Measurements from ENCODE around the gene MAN1C1.
"Not testable (repeated sequence)": the region's sequence is repeated elsewhere in the genome, so short reads cannot be mapped to it uniquely, and the experiment has no call there.

The MAN1C1 gene

DNA sequence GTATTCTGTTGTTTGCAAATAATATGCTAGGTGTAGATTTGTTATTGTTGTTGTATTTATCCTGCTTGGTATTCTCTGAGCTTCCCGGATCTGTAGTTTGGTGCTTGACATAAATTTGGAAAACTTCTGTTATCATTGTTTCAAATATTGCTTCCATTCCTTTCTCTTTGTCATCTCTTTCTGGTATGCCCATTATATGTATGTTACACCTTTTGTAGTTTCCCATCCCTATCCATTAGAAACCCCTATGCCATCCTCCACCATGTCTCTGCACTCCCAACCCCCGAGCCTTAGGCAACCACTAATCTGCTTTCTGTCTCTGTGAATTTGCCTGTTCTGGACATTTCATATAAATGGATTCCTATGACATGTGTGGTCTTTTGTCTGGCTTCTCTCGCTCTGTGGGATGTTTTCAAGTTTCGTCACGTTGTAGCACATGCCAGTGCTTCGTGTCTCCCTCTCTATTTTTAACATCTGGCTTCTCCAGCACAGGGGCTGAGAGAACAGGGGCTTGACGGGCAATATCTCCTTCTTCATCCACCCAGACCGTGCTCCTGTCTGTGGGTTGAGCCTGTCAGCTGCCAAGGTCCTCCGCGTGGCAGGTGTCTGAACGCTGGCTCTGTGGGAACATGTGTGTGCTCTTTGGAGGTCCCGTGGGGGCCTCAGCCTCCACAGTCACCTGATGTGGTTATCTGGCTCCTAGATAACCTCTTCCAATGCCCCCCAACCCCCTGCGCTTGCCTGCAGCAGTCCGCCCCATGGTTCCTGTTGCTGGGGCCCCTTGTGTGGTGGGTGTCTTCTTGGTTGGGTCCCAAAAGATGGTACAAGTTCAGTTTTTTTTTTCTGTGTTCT is 32.8 kb upstream of the MAN1C1 start:
- DNase-seq (ENCODE audit: low spot score), result no peak

GRCh38 chr1:25586181-25586588 is 30.4 kb upstream of the MAN1C1 start:
- DNase-seq (ENCODE audit: low spot score), result no peak

DNA sequence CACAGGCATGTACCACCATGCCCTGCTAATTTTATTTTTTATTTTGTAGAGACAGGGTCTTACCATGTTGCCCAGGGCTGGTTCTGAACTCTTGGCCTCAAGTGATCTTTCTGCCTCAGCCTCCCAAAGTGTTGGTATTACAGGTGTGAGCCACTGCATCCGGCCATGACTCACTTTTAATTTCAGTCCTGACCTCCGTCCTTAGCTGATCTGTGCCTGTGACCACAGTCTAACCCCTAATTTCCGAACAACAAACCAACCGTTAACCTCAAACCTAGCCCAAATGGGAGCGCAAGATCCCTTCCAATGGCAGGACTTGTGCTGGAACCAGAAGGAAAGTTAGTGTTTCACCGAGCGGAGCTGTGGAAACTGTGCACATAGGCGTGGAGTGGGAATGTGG is 29.3 kb upstream of the MAN1C1 start:
- no peak for DNase-seq (ENCODE audit: low spot score)

- not testable (repeated sequence) for DNase-seq (ENCODE audit: low spot score)
Observed at GRCh38 chr1:25588224-25588623, 28.4 kb upstream of the MAN1C1 start.

GRCh38 chr1:25588786-25589185 is 27.8 kb upstream of the MAN1C1 start:
- DNase-seq (ENCODE audit: low spot score), result not testable (repeated sequence)

DNA sequence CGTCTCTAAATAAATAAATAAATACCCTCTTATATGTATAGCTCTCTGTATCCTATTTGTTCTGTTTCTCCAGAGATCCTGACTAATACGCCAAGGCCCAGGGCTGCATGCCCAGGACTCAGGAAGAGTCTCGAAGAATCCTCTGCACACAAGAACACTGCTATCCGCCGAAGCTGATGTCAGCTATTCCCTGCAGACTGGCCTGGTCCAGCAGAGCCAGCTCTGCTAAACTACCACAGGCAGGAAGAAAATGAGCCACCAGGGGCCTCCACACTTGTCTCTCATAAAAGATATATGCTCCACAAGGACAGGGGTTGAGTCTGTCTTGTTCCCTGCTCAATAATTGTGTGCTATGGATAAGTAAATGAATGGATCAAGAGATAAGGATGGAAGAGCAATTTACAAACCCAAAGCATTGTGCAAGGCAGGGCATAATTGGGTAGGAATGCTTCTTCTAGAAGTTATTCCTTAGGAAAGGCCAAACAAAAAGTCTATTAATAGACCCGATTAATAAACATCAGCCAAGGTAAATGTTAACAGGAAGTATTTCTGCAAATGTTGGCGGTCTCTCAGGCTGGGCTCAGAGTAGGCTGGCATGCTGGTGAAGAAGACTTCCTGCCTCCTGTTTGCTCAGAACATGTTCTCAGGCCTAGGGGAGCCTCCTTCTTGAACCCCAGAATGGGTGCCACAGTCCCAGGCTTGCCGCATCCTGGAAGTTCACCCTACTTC is 26.3 kb upstream of the MAN1C1 start:
- no peak for DNase-seq (ENCODE audit: low spot score)

GRCh38 chr1:25593861-25594260 is 22.7 kb upstream of the MAN1C1 start:
- DNase-seq (ENCODE audit: low spot score), result no peak

GRCh38 chr1:25594971-25595370 is 21.6 kb upstream of the MAN1C1 start:
- DNase-seq (ENCODE audit: low spot score), result no peak

DNA sequence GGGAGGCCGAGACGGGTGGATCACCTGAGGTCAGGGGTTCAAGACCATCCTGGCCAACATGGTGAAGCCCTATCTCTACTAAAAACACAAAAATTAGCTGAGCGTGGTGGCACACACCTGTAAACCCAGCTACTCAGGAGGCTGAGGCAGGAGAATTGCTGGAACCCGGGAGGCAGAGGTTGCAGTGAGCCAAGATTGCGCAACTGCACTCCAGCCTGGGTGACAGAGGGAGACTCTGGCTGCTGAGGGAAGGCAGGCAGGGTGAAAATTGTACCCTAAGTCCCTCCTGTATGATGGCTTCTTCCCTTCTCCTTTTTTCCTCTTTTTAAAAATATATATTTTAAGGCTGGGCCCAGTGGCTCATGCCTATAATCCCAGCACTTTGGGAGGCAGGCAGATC is 19.9 kb upstream of the MAN1C1 start:
- not testable (repeated sequence) for DNase-seq (ENCODE audit: low spot score)

DNA sequence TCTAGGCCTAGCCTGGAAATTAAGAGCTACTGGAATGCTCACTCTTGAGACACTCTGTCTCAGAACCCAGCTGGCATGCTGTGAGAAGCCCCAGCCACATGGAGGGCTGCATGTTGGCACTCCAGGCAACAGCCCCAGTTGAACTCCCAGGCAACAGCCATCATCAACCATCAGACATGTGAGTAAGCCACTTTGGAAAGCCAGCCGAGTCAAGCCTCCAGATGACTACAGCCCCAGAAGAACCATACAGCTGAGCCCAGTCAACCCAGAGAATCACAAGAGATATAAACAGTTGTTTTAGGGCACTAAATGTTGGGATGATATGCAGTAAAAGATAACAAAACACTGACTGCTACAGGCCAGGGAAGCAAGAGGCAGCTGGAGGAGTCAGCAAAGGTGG is 17.7 kb upstream of the MAN1C1 start:
- no peak for DNase-seq (ENCODE audit: low spot score)

DNA sequence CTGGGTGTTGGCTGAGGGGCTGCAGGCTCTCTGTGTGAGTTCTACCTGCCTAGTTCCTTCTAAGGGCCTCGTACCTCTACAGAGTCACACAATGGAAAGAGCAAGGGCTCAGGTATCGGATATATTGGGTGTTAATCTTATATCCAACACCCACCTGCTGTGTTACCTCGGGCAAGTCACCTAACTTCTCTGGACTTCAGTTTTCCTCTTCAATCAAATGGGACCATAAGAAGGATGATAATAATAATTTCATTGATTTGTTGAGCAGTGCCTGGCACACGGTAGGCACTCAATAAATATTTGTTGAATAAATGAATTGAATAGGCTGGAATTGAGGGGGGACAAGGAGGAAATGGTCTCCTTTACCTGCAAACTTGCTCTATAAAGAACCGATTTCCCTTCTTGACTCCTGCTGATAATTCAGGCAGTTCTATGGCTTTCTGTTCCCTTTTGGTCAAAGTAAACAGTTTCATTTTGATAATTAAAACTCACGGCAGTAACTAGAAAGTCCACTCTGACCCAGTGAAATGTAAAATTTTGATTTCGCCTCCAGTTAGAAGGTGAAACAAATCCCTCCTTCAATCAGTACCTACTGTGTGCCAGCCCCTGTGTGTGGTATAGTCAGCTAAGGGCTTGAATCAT is 16.5 kb upstream of the MAN1C1 start:
- no peak for DNase-seq (ENCODE audit: low spot score)

DNA sequence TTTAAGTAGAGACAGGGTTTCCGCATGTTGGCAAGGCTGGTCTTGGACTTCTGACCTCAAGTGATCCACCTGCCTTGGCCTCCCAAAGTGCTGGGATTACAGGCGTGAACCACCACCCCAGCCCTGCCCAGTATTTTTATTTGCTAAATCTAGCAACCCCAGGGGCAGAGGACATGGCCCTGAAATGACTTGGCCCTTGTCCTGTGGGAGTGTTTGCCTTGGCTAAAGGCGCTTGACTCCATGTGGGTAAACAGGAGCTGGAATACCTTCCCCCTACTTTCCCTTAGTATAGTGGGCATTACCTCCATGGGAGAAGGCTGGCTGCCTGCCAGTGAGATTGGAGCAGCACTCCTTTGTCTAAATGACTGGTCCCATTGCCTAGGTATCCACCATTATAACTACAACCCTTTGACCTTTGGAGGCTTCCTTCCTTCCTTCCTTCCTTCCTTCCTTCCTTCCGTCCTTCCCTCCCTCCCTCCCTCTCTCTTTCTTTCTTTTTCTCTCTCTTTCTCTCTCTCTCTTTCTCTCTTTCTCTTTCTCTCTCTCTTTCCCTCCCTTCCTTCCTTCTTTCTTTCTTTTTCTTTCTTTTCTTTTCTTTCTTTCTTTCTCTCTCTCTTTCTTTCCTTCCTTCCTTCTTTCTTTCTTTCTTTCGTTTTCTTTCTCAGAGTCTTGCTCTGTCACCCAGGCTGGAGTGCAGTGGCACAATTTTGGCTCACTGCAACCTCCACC is 15.5 kb upstream of the MAN1C1 start:
- not testable (repeated sequence) for DNase-seq (ENCODE audit: low spot score)

GRCh38 chr1:25603779-25604538 is 12.6 kb upstream of the MAN1C1 start:
- DNase-seq (ENCODE audit: low spot score), result not testable (repeated sequence)

GRCh38 chr1:25607123-25607522 is 9.5 kb upstream of the MAN1C1 start:
- no peak for DNase-seq (ENCODE audit: low spot score)

DNA sequence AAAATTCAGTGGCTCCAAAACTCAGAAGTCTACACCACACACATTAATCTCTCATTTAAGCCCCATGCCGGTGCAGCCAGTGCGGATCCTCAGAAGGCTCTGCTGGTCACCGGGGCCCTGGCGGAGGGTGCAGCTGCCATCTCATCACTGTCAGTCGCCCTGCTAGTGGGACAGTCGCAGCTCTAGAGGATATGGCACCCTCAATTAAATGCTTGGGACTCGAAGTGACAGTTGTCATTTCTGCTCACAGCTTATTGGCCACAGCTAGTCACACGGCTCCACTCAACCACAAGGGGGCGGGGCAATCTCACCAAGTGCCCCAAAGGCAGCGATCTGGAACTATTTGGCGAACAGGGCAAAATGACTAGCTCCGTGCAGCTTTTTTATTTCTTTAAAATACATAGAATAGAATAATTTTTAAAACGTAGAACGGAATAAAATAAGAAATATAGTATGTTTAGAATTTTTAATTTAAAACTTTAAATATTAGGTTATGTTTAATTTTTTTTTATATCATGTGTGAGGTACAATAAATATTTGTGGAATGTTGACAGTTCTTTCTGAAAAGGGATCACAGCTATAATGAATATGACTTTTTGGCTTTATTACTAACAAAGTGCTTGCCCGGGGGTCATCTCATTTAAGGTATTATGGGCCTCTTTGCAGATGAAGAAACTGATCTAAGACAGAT is 8.0 kb upstream of the MAN1C1 start:
- peak; percentile 82 for DNase-seq (ENCODE audit: low spot score)

DNA sequence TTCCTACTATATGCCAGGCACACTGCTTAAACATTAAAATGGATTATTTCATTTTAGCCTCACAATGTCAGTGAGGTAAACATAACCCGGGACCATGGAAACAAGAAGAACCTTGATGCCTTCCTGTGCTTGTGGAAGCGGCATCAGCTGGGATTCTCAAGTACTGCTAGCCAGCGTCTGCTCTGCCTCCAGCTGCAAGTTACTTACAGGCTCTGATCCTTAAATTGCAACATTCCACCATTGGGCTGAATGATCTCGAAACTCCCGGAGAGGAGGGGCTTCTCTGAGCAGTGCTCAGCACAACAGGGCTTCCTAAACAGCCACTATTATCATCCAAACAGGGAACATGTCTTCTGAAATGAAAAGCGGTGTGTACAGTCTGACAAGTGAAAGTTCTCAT is 6.7 kb upstream of the MAN1C1 start:
- DNase-seq (ENCODE audit: low spot score), result no peak

DNA sequence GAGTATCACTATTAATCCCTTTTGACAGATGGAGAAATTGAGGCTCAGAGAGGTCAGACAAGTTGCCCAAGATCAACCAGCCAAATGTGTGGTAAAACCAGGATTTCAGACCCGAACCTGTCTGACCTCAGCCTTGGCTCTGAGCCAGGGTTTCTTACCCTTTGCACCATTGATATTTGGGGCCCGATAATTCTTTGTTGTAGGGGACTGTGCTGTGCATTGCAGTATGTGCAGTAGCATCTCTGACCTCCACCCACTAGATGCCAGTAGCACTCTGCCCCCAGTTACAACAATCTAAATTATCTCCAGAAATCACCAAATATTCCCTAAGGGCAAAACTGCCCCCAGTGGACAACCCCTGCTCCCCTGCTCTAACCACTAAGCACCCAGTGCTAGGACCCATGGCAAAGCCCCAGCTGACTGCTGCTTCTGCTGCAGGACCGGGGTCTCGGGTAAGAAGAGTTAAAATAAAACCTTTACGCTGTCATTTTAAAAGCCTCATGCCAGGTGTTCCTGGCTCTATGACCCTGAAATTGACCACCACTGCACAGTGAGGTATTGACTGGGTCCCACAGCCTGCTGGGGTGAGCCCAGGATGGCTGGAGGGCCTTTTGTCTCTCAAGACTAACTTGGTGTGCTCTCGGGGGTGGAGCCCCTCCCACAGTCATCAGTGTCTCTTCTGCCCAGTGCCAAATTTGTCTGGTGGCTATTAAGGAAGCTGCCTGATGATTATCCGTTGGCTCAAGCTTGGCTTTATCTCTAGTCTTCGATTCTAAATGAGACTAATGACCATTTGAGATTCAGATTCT is 5.6 kb upstream of the MAN1C1 start:
- peak; percentile 26 for DNase-seq (ENCODE audit: low spot score)

- DNase-seq (ENCODE audit: low spot score), result no peak
Observed at GRCh38 chr1:25611843-25612242, 4.7 kb upstream of the MAN1C1 start.

- no peak for DNase-seq (ENCODE audit: low spot score)
Observed at GRCh38 chr1:25612421-25612820, 4.2 kb upstream of the MAN1C1 start.

DNA sequence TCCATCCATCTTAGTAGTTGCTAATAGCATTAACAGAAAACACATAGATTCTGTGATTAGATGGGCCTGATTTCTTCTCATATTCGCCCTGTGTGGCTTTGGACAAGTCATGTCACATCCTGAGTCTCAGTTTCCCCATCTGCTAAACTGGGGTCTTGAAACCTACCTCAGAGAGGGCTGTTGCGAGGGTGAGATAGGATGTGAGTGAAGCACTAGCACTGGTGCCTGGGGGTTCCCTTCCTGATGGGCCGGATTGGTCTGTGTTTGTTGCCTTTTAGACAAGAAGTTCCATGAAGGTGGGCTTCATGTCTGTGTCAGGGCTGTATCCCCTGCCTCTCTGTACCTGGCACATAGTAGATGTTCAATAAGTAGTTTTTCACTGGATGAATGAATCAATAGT is 3.5 kb upstream of the MAN1C1 start:
- no peak for DNase-seq (ENCODE audit: low spot score)
